ENCODE results near the gene SESTD1. TPM values are rescaled to one million over a fixed set of nuclear protein-coding genes. Genes with fewer than 3 reads are reported as not detected.
A peak's percentile ranks its signal among the peaks of the same experiment; 100 is the strongest.

SESTD1 gene
- total RNA-seq, 2 experiments from 2014 or later, result 9.4 to 9.6 TPM

GRCh38 chr2:179130560-179130959 is 134.1 kb downstream of the SESTD1 start:
- POLR2A ChIA-PET, result no interaction called here
- CTCF ChIA-PET, result interaction anchor here (0.9 to 2.6 kb wide), 11 partner anchors 11 to 1019 kb away, joined by 3 to 22 read pairs (median 5); no protein-coding TSS in a partner anchor
- Mint-ChIP-seq H3K4me3 (no peak overlapping the region), H3K9me3 (ENCODE audit: low read depth) (no peaks in the 10 kb centered on the region), H3K36me3 (ENCODE audit: low read depth) (no peaks in the 10 kb centered on the region), H3K27ac (no peak overlapping the region), H3K27me3 (no peaks in the 10 kb centered on the region), H3K4me1 (no peaks in the 10 kb centered on the region)
- intact Hi-C loops (cut with DNase I, micrococcal nuclease), result loop anchor here (2.0 to 10.0 kb wide), 3 partner anchors 168 to 366 kb away; no protein-coding TSS in a partner anchor
- ATAC-seq (no peak), DNase-seq (no peak)

- H3K4me1 Mint-ChIP-seq, result no peaks in the 10 kb centered on the region
- DNase-seq, result peak; percentile 12
- H3K36me3 Mint-ChIP-seq (ENCODE audit: low read depth), result no peaks in the 10 kb centered on the region
- CTCF ChIA-PET, result interaction anchor here (0.6 to 2.6 kb wide), 26 partner anchors 9 to 1019 kb away, joined by 3 to 22 read pairs (median 4); no protein-coding TSS in a partner anchor
- no peak overlapping the region for H3K4me3 Mint-ChIP-seq
- no peaks in the 10 kb centered on the region for H3K9me3 Mint-ChIP-seq (ENCODE audit: low read depth)
- H3K27ac Mint-ChIP-seq, result no peak overlapping the region
- no peak for ATAC-seq
- intact Hi-C loops (cut with DNase I, micrococcal nuclease), result loop anchor here (1.0 to 10.0 kb wide), 9 partner anchors 157 to 732 kb away; no protein-coding TSS in a partner anchor
- POLR2A ChIA-PET, result interaction anchor here (0.6 kb wide), 1 partner anchor 108 kb away, joined by 3 read pairs; no protein-coding TSS in a partner anchor
- no peaks in the 10 kb centered on the region for H3K27me3 Mint-ChIP-seq
Observed at GRCh38 chr2:179129574-179130238, 134.9 kb downstream of the SESTD1 start.

GRCh38 chr2:179125404-179125803 is 139.2 kb downstream of the SESTD1 start:
- ChIA-PET POLR2A (no interaction called here), CTCF (interaction anchor here (0.7 kb wide), 1 partner anchor 76 kb away, joined by 3 read pairs; the partner anchor contains the start of gene CCDC141)
- ATAC-seq (peak; percentile 53), DNase-seq (no peak)
- Mint-ChIP-seq H3K9me3 (ENCODE audit: low read depth) (no peaks in the 10 kb centered on the region), H3K27ac (no peak overlapping the region), H3K4me3 (no peak overlapping the region), H3K4me1 (peaks cover 2% of the 10 kb centered on the region), H3K36me3 (ENCODE audit: low read depth) (peaks cover 2% of the 10 kb centered on the region), H3K27me3 (no peaks in the 10 kb centered on the region)
- intact Hi-C loops (cut with DNase I, micrococcal nuclease), result loop anchor here in 1 of 2 experiments (5.0 kb wide), 3 partner anchors 153 to 728 kb away; no protein-coding TSS in a partner anchor

GRCh38 chr2:179124282-179124681 is 140.3 kb downstream of the SESTD1 start:
- CTCF ChIA-PET, result interaction anchor here (0.6 kb wide), 1 partner anchor 17 kb away, joined by 3 read pairs; no protein-coding TSS in a partner anchor
- POLR2A ChIA-PET, result no interaction called here

GRCh38 chr2:179123272-179123662 is 141.4 kb downstream of the SESTD1 start:
- CTCF ChIA-PET, result interaction anchor here (0.6 to 0.9 kb wide), 3 partner anchors 18 to 1514 kb away, joined by 3 to 6 read pairs (median 4); no protein-coding TSS in a partner anchor
- intact Hi-C loops (cut with DNase I, micrococcal nuclease), result no loop called here

More at GRCh38 chr2:179124282-179124681, 140.3 kb downstream of the SESTD1 start:
- ATAC-seq (no peak), DNase-seq (no peak)
- intact Hi-C loops (cut with DNase I, micrococcal nuclease), result no loop called here
- no peak overlapping the region for H3K27ac Mint-ChIP-seq
- H3K36me3 Mint-ChIP-seq (ENCODE audit: low read depth), result peaks cover 2% of the 10 kb centered on the region
- no peak overlapping the region for H3K4me3 Mint-ChIP-seq
- H3K9me3 Mint-ChIP-seq (ENCODE audit: low read depth), result no peaks in the 10 kb centered on the region
- no peaks in the 10 kb centered on the region for H3K27me3 Mint-ChIP-seq
- H3K4me1 Mint-ChIP-seq, result peaks cover 2% of the 10 kb centered on the region

GRCh38 chr2:179107737-179108136 is 156.9 kb downstream of the SESTD1 start:
- Mint-ChIP-seq H3K4me1 (peaks cover 31% of the 10 kb centered on the region), H3K27me3 (no peaks in the 10 kb centered on the region), H3K27ac (peak overlapping the region; percentile 1), H3K9me3 (ENCODE audit: low read depth) (no peaks in the 10 kb centered on the region), H3K4me3 (no peak overlapping the region), H3K36me3 (ENCODE audit: low read depth) (peaks cover 3% of the 10 kb centered on the region)
- intact Hi-C loops (cut with DNase I, micrococcal nuclease), result loop anchor here (1.0 to 5.0 kb wide), 3 partner anchors 75 to 160 kb away; no protein-coding TSS in a partner anchor
- POLR2A ChIA-PET, result no interaction called here
- CTCF ChIA-PET, result interaction anchor here (1.1 to 1.8 kb wide), 3 partner anchors 20 to 76 kb away, joined by 4 to 6 read pairs (median 6); no protein-coding TSS in a partner anchor
- no peak for DNase-seq
- peak; percentile 71 for ATAC-seq

More at GRCh38 chr2:179123272-179123662, 141.4 kb downstream of the SESTD1 start:
- peaks cover 2% of the 10 kb centered on the region for H3K36me3 Mint-ChIP-seq (ENCODE audit: low read depth)
- no peak for DNase-seq
- H3K27me3 Mint-ChIP-seq, result no peaks in the 10 kb centered on the region
- H3K4me1 Mint-ChIP-seq, result peaks cover 2% of the 10 kb centered on the region
- POLR2A ChIA-PET, result no interaction called here
- ATAC-seq, result no peak
- H3K9me3 Mint-ChIP-seq (ENCODE audit: low read depth), result no peaks in the 10 kb centered on the region
- no peak overlapping the region for H3K27ac Mint-ChIP-seq
- H3K4me3 Mint-ChIP-seq, result no peak overlapping the region

- peak; percentile 30 for DNase-seq
- H3K4me1 Mint-ChIP-seq, result peaks cover 31% of the 10 kb centered on the region
- no peaks in the 10 kb centered on the region for H3K9me3 Mint-ChIP-seq (ENCODE audit: low read depth)
- ChIA-PET CTCF (interaction anchor here (0.5 to 1.8 kb wide), 6 partner anchors 13 to 406 kb away, joined by 3 to 6 read pairs (median 4); no protein-coding TSS in a partner anchor), POLR2A (interaction anchor here (0.7 kb wide), 1 partner anchor 118 kb away, joined by 10 read pairs; no protein-coding TSS in a partner anchor)
- H3K27me3 Mint-ChIP-seq, result no peaks in the 10 kb centered on the region
- H3K36me3 Mint-ChIP-seq (ENCODE audit: low read depth), result no peaks in the 10 kb centered on the region
- no peak overlapping the region for H3K4me3 Mint-ChIP-seq
- peak; percentile 50 for ATAC-seq
- intact Hi-C loops (cut with DNase I, micrococcal nuclease), result loop anchor here (1.0 to 5.0 kb wide), 3 partner anchors 75 to 160 kb away; no protein-coding TSS in a partner anchor
- H3K27ac Mint-ChIP-seq, result peak overlapping the region; percentile 12
Observed at GRCh38 chr2:179106676-179107428, 157.8 kb downstream of the SESTD1 start.

GRCh38 chr2:179106342-179106675 is 158.3 kb downstream of the SESTD1 start:
- H3K9me3 Mint-ChIP-seq (ENCODE audit: low read depth), result no peaks in the 10 kb centered on the region
- H3K27ac Mint-ChIP-seq, result no peak overlapping the region
- ChIA-PET CTCF (interaction anchor here (0.7 to 1.8 kb wide), 4 partner anchors 12 to 196 kb away, joined by 3 to 6 read pairs (median 4); no protein-coding TSS in a partner anchor), POLR2A (no interaction called here)
- no peak overlapping the region for H3K4me3 Mint-ChIP-seq
- ATAC-seq (no peak), DNase-seq (no peak)
- H3K4me1 Mint-ChIP-seq, result peaks cover 31% of the 10 kb centered on the region
- intact Hi-C loops (cut with DNase I, micrococcal nuclease), result loop anchor here (2.0 to 5.0 kb wide), 2 partner anchors 76 to 161 kb away; no protein-coding TSS in a partner anchor
- H3K36me3 Mint-ChIP-seq (ENCODE audit: low read depth), result no peaks in the 10 kb centered on the region
- H3K27me3 Mint-ChIP-seq, result no peaks in the 10 kb centered on the region

GRCh38 chr2:179104736-179105135 is 159.9 kb downstream of the SESTD1 start:
- H3K27me3 Mint-ChIP-seq, result no peaks in the 10 kb centered on the region
- CTCF ChIA-PET, result no interaction called here
- ATAC-seq (no peak), DNase-seq (no peak)
- H3K4me3 Mint-ChIP-seq, result no peak overlapping the region
- intact Hi-C loops (cut with DNase I, micrococcal nuclease), result loop anchor here in 1 of 2 experiments (5.0 kb wide), 1 partner anchor 163 kb away; no protein-coding TSS in a partner anchor
- H3K36me3 Mint-ChIP-seq (ENCODE audit: low read depth), result no peaks in the 10 kb centered on the region
- H3K4me1 Mint-ChIP-seq, result peaks cover 31% of the 10 kb centered on the region
- H3K27ac Mint-ChIP-seq, result no peak overlapping the region
- POLR2A ChIA-PET, result interaction anchor here (1.0 kb wide), 1 partner anchor 35 kb away, joined by 4 read pairs; no protein-coding TSS in a partner anchor
- H3K9me3 Mint-ChIP-seq (ENCODE audit: low read depth), result no peaks in the 10 kb centered on the region

GRCh38 chr2:179098080-179098689 is 166.4 kb downstream of the SESTD1 start:
- DNase-seq (no peak), ATAC-seq (no peak)
- Mint-ChIP-seq H3K4me1 (peaks cover 15% of the 10 kb centered on the region), H3K36me3 (ENCODE audit: low read depth) (no peaks in the 10 kb centered on the region), H3K4me3 (no peak overlapping the region), H3K27ac (no peak overlapping the region), H3K9me3 (ENCODE audit: low read depth) (peaks cover 2% of the 10 kb centered on the region), H3K27me3 (no peaks in the 10 kb centered on the region)
- ChIA-PET POLR2A (no interaction called here), CTCF (interaction anchor here (0.6 to 1.1 kb wide), 2 partner anchors 207 to 822 kb away, joined by 3 to 4 read pairs; no protein-coding TSS in a partner anchor)
- intact Hi-C loops (cut with DNase I, micrococcal nuclease), result no loop called here

- CTCF ChIA-PET, result no interaction called here
- no peak for ATAC-seq
- H3K27ac Mint-ChIP-seq, result no peak overlapping the region
- no peak for DNase-seq
- H3K4me3 Mint-ChIP-seq, result no peak overlapping the region
- intact Hi-C loops (cut with DNase I, micrococcal nuclease), result no loop called here
- no peaks in the 10 kb centered on the region for H3K27me3 Mint-ChIP-seq
- H3K9me3 Mint-ChIP-seq (ENCODE audit: low read depth), result peaks cover 2% of the 10 kb centered on the region
- H3K4me1 Mint-ChIP-seq, result peaks cover 15% of the 10 kb centered on the region
- no peaks in the 10 kb centered on the region for H3K36me3 Mint-ChIP-seq (ENCODE audit: low read depth)
- POLR2A ChIA-PET, result no interaction called here
Observed at GRCh38 chr2:179097131-179097530, 167.5 kb downstream of the SESTD1 start.
